OCI-LY7 (cell line): ENCODE data around the gene SAP25. TPM values are rescaled to one million over a fixed set of nuclear protein-coding genes. Genes with fewer than 3 reads are reported as not detected.

Source experiments
- BruUV-seq: library from RNA; stranded (reverse); fragments of 400-500 nt; replicated peaks from 2 replicates; lab custom pipeline; 2021; lab: Mats Ljungman, UMichigan
- CTCF ChIA-PET: fragments of 300-600 bp; sonication (Branson Sonifier 250); formaldehyde crosslinking; loops from one replicate; lab custom pipeline; 2022; ENCODE audit warnings: antibody characterized with exemption; ENCODE audit not compliant: unreplicated experiment; lab: Charles Lee
- POLR2A ChIA-PET: fragments of 300-600 bp; sonication (Branson Sonifier 250); formaldehyde crosslinking; loops from one replicate; lab custom pipeline; 2022; ENCODE audit warnings: antibody characterized with exemption; lab: Charles Lee
- DNase-seq: peaks from one replicate; pipeline ENCODE4 v3.0.0-alpha.2; 2015; ENCODE audit warnings: low spot score
- H2AFZ ChIP-seq: fragments of 200-600 bp; sonication (generic), shearing (Covaris generic); 2 replicates; pipeline ENCODE4 v1.6.1; 2014; ENCODE audit warnings: mild to moderate bottlenecking, antibody characterized with exemption, low read length, moderate library complexity
- H3K27ac ChIP-seq: fragments of 200-600 bp; sonication (generic); 2 replicates; pipeline ENCODE4 v1.5.1; 2014; ENCODE audit warnings: mixed run types, low read depth, mild to moderate bottlenecking, moderate library complexity, low read length, inconsistent platforms; ENCODE audit not compliant: poor library complexity, severe bottlenecking
- H3K36me3 ChIP-seq: fragments of 200-600 bp; sonication (generic); 2 replicates; pipeline ENCODE4 v1.6.1; 2014; ENCODE audit warnings: mild to moderate bottlenecking, antibody characterized with exemption, low read length, moderate library complexity, mixed read lengths; ENCODE audit not compliant: insufficient read depth
- H3K4me1 ChIP-seq: fragments of 200-600 bp; sonication (generic); 2 replicates; pipeline ENCODE4 v1.5.1; 2014; ENCODE audit warnings: mild to moderate bottlenecking, low read length; ENCODE audit not compliant: insufficient read depth, poor library complexity, severe bottlenecking
- H3K4me2 ChIP-seq: fragments of 200-600 bp; sonication (generic); 2 replicates; pipeline ENCODE4 v1.6.1; 2014; ENCODE audit warnings: mild to moderate bottlenecking, low read length
- H3K4me3 ChIP-seq: fragments of 200-600 bp; sonication (generic); 2 replicates; pipeline ENCODE4 v1.5.1; 2014; ENCODE audit warnings: mild to moderate bottlenecking, low read depth, low read length; ENCODE audit not compliant: poor library complexity, severe bottlenecking
- H3K79me2 ChIP-seq: fragments of 200-600 bp; sonication (generic); 2 replicates; pipeline ENCODE4 v1.6.1; 2016; ENCODE audit warnings: low read depth, mild to moderate bottlenecking, low read length, moderate library complexity, mixed read lengths; ENCODE audit not compliant: insufficient read depth
- H3K9me2 ChIP-seq: fragments of 200-600 bp; sonication (generic); 2 replicates; pipeline ENCODE4 v1.6.1; 2016; ENCODE audit warnings: mild to moderate bottlenecking, low read length, mixed read lengths; ENCODE audit not compliant: insufficient read depth
- H3K9me3 ChIP-seq: fragments of 200-600 bp; sonication (generic); 2 replicates; pipeline ENCODE4 v1.6.1; 2014; ENCODE audit warnings: mild to moderate bottlenecking, mixed run types, low read length, mixed read lengths
- H4K20me1 ChIP-seq: fragments of 200-600 bp; sonication (generic); 2 replicates; pipeline ENCODE4 v1.6.1; 2014; ENCODE audit warnings: mild to moderate bottlenecking, antibody characterized with exemption, low read length, moderate library complexity, mixed read lengths; ENCODE audit not compliant: insufficient read depth
- EZH2phosphoT487 ChIP-seq: fragments of 200-600 bp; sonication (generic); IDR thresholded peaks from 2 replicates; pipeline ENCODE4 v1.6.1; 2018; ENCODE audit warnings: low read depth, borderline replicate concordance, mild to moderate bottlenecking, mixed run types, antibody characterized with exemption, low read length, moderate library complexity, mixed read lengths
- intact Hi-C: fragments of 100-400 bp; cut with micrococcal nuclease; formaldehyde crosslinking; loops from one replicate; pipeline ENCODE4 v1.10.0; 2022; ENCODE audit not compliant: unreplicated experiment
- total RNA-seq, 2 experiments: library from RNA; depleted of rRNA in 1 of 2; stranded (reverse); fragments of >200 nt in 1 of 2; shearing (Covaris generic) in 1 of 2; gene quantifications; 2 replicates each; pipeline ENCODE4 v1.2.3, GENCODE V29; 2014 to 2022
- TF ChIP-seq, protein P1 (sequence below): fragments of 200-600 bp; sonication (generic); conservative IDR thresholded peaks from 2 replicates; pipeline ENCODE4 v1.5.1; 2014; ENCODE audit warnings: mild to moderate bottlenecking, antibody characterized with exemption, low read length, moderate library complexity, mixed read lengths

Gene SAP25
- total RNA-seq, 2 experiments from 2014 or later = 1.5 to 12.7 TPM

- Histone ChIP-seq H3K9me3 (no peaks in the 10 kb centered on the region), H3K9me2 (no peaks in the 10 kb centered on the region), H3K36me3 (peaks cover 44% of the 10 kb centered on the region), H3K79me2 (peaks cover 18% of the 10 kb centered on the region; the same call in 1 of the 2 replicates), H2AFZ (no peak overlapping the region; the same call in 1 of the 2 replicates), H3K27ac (peak overlapping the region; percentile 92), H3K4me2 (peak overlapping the region; percentile 98), H3K4me1 (peaks cover 29% of the 10 kb centered on the region), H3K4me3 (peak overlapping the region; percentile 91), H4K20me1 (no peaks in the 10 kb centered on the region)
- DNase-seq = peak; percentile 82
- CTCF ChIA-PET = interaction anchor here (1.1 to 1.6 kb wide), 2 partner anchors 24 to 133 kb away, joined by 3 to 12 read pairs; no protein-coding TSS in a partner anchor
- intact Hi-C loops = no loop called here
- POLR2A ChIA-PET = interaction anchor here (1.1 to 3.1 kb wide), 3 partner anchors 12 to 29 kb away, joined by 5 to 12 read pairs (median 5); partner anchors contain the start of gene MOSPD3
- TSS peak; percentile 26 for BruUV-seq
- TF ChIP-seq, protein P1, sequence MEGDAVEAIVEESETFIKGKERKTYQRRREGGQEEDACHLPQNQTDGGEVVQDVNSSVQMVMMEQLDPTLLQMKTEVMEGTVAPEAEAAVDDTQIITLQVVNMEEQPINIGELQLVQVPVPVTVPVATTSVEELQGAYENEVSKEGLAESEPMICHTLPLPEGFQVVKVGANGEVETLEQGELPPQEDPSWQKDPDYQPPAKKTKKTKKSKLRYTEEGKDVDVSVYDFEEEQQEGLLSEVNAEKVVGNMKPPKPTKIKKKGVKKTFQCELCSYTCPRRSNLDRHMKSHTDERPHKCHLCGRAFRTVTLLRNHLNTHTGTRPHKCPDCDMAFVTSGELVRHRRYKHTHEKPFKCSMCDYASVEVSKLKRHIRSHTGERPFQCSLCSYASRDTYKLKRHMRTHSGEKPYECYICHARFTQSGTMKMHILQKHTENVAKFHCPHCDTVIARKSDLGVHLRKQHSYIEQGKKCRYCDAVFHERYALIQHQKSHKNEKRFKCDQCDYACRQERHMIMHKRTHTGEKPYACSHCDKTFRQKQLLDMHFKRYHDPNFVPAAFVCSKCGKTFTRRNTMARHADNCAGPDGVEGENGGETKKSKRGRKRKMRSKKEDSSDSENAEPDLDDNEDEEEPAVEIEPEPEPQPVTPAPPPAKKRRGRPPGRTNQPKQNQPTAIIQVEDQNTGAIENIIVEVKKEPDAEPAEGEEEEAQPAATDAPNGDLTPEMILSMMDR = no peak
- no peak for TF ChIP-seq EZH2phosphoT487
Measured at GRCh38 chr7:100583132-100584053, 9.7 kb upstream of the SAP25 start.

DNA sequence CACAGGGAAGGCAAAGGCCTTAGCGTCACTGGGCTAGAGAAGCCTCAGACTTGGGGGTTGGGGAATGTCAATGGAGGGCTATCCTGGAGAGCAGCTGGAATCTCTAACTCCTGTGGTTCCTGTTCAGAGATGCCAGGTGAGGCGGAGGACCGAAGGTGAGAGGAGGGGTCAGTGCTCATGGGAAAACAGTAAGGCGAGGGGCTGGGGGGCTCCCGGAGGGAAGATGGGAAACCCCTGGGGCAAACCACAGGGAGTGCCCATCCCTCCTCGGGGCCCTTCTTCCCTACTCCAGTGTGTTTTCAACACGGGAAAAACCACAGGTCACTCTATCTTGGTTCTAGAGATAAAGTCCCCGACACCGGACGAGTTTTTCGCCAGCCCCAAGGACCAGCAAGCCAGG, 8.9 kb upstream of the SAP25 start:
- BruUV-seq = no TSS peak
- H3K79me2 ChIP-seq = peaks cover 18% of the 10 kb centered on the region; the same call in 1 of the 2 replicates
- POLR2A ChIA-PET = no interaction called here

More for the DNA sequence above, 8.9 kb upstream of the SAP25 start:
- H3K4me1 ChIP-seq = peaks cover 29% of the 10 kb centered on the region
- DNase-seq = no peak
- CTCF ChIA-PET = no interaction called here
- H3K27ac ChIP-seq = peak overlapping the region; percentile 92
- no peak for TF ChIP-seq EZH2phosphoT487
- TF ChIP-seq, protein P1 = no peak
- peaks cover 51% of the 10 kb centered on the region for H3K36me3 ChIP-seq
- no peaks in the 10 kb centered on the region for H3K9me2 ChIP-seq
- peak overlapping the region; percentile 91 for H3K4me3 ChIP-seq
- H3K9me3 ChIP-seq = no peaks in the 10 kb centered on the region
- peak overlapping the region; percentile 98 for H3K4me2 ChIP-seq
- H4K20me1 ChIP-seq = no peaks in the 10 kb centered on the region
- intact Hi-C loops = no loop called here
- H2AFZ ChIP-seq = no peak overlapping the region
